KMS-11 (cell line): ENCODE data around the gene LETM1.

Experiments used
- H2AFZ ChIP-seq: fragments of 200-600 bp; sonication (generic); 2 replicates; pipeline ENCODE4 v1.6.1; 2016; ENCODE audit warnings: antibody characterized with exemption, mixed run types, low read depth
- H3K27ac ChIP-seq: fragments of 200-600 bp; sonication (generic); 2 replicates; pipeline ENCODE4 v1.6.1; 2016; ENCODE audit warnings: mild to moderate bottlenecking, mixed run types
- H3K27me3 ChIP-seq: fragments of 200-600 bp; sonication (generic); 2 replicates; pipeline ENCODE4 v1.6.1; 2017; ENCODE audit warnings: mild to moderate bottlenecking, low read depth, mixed run types, moderate library complexity; ENCODE audit not compliant: insufficient read depth
- H3K36me3 ChIP-seq: fragments of 200-600 bp; sonication (generic); 2 replicates; pipeline ENCODE4 v1.6.1; 2017; ENCODE audit warnings: mild to moderate bottlenecking, mixed run types; ENCODE audit not compliant: insufficient read depth
- H3K4me1 ChIP-seq: fragments of 200-600 bp; sonication (generic); 2 replicates; pipeline ENCODE4 v1.6.1; 2016; ENCODE audit warnings: mild to moderate bottlenecking, low read depth, mixed run types; ENCODE audit not compliant: poor library complexity, severe bottlenecking
- H3K4me2 ChIP-seq: fragments of 200-600 bp; sonication (generic); 2 replicates; pipeline ENCODE4 v1.7.0; 2016; ENCODE audit warnings: mild to moderate bottlenecking, mixed run types
- H3K4me3 ChIP-seq: fragments of 200-600 bp; sonication (generic); IDR thresholded peaks from 2 replicates; pipeline ENCODE4 v1.6.1; 2017; ENCODE audit warnings: low read depth, low read length, mixed read lengths; ENCODE audit not compliant: insufficient read depth
- H3K79me2 ChIP-seq: fragments of 200-600 bp; sonication (generic); 2 replicates; pipeline ENCODE4 v1.6.1; 2016; ENCODE audit warnings: low read depth, mixed run types; ENCODE audit not compliant: insufficient read depth
- H3K9ac ChIP-seq: fragments of 200-600 bp; sonication (generic); 2 replicates; pipeline ENCODE4 v1.6.1; 2016; ENCODE audit warnings: mild to moderate bottlenecking, mixed run types
- H4K20me1 ChIP-seq: fragments of 200-600 bp; sonication (generic); 2 replicates; pipeline ENCODE4 v1.6.1; 2016; ENCODE audit warnings: mild to moderate bottlenecking, mixed run types; ENCODE audit not compliant: insufficient read depth
- TF ChIP-seq, protein P1 (sequence below): fragments of 200-600 bp; sonication (generic); conservative IDR thresholded peaks from 2 replicates; pipeline ENCODE4 v1.6.1; 2017; ENCODE audit warnings: low read depth, mild to moderate bottlenecking, antibody characterized with exemption, low read length, moderate library complexity, mixed read lengths

Gene LETM1

DNA sequence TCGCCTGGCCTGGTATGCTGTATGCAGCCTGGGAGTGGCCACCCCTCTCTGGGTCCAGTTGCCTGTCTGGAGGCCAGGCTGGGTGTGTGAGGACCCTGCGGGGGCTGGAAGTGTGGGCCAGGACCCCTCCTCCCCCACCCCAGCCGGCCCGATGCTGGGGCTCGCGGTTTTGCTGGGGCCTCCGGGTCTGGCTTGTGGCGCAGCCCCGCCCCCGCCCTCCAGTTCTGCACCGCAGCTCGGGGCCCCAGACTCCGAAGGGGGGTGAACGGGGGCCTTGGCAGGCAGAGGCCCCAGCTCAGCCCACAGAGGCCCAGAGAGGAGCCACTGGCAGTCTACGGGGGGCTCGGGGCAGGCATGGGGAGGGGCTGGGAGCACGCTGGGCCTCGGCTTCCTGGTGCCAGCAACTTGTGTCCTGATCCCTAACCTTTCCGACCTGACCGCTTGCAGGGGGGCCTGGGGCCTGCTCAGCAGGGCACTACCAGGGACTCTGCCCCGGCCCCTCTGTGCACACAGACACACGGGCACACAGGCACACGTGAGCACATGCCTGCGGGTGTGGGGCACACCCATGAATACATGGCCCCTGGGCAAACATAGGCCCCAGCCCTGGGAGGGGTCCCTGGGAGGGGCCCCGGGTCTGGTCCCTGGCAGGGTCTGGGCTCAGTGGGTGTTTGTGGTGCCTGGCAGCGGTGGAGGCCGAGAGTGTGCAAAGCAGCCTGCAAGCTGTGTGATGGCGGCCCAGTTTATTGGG, 84.2 kb downstream of the LETM1 start:
- H3K9ac ChIP-seq = no peak overlapping the region
- H3K4me1 ChIP-seq = peaks cover 4% of the 10 kb centered on the region
- H4K20me1 ChIP-seq = no peaks in the 10 kb centered on the region
- no peak overlapping the region for H3K4me2 ChIP-seq
- no peak overlapping the region for H2AFZ ChIP-seq
- no peaks in the 10 kb centered on the region for H3K36me3 ChIP-seq
- TF ChIP-seq, protein P1, sequence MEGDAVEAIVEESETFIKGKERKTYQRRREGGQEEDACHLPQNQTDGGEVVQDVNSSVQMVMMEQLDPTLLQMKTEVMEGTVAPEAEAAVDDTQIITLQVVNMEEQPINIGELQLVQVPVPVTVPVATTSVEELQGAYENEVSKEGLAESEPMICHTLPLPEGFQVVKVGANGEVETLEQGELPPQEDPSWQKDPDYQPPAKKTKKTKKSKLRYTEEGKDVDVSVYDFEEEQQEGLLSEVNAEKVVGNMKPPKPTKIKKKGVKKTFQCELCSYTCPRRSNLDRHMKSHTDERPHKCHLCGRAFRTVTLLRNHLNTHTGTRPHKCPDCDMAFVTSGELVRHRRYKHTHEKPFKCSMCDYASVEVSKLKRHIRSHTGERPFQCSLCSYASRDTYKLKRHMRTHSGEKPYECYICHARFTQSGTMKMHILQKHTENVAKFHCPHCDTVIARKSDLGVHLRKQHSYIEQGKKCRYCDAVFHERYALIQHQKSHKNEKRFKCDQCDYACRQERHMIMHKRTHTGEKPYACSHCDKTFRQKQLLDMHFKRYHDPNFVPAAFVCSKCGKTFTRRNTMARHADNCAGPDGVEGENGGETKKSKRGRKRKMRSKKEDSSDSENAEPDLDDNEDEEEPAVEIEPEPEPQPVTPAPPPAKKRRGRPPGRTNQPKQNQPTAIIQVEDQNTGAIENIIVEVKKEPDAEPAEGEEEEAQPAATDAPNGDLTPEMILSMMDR = no peak
- H3K27ac ChIP-seq = no peak overlapping the region
- no peak overlapping the region for H3K4me3 ChIP-seq
- no peaks in the 10 kb centered on the region for H3K79me2 ChIP-seq
- no peaks in the 10 kb centered on the region for H3K27me3 ChIP-seq

DNA sequence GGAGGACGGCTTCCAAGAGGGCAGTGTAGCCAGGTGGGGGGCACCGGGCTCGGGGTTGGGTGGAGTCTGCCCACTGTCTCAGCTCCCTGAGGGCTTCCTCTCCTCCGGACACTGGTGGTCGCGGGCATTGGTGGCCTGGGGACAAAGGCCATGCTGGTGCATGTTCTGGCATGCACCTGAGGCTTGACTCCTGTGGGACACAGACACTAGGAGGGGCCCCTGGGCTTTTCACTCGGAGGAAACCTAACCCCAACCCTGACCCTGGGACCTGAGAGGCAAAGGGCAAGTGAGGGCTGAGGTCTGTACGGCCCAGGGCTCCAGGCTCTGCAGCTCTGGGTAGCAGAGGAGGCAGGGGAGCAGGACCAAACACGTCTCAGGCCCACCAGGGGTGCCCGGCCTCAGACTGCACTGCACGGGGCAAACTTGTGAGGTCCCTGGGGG, 85.1 kb downstream of the LETM1 start:
- no peak overlapping the region for H3K4me3 ChIP-seq
- H3K27ac ChIP-seq = no peak overlapping the region
- H3K79me2 ChIP-seq = no peaks in the 10 kb centered on the region
- H3K27me3 ChIP-seq = no peaks in the 10 kb centered on the region
- no peak overlapping the region for H2AFZ ChIP-seq
- H3K9ac ChIP-seq = no peak overlapping the region
- no peak overlapping the region for H3K4me2 ChIP-seq
- TF ChIP-seq, protein P1 = no peak
- peaks cover 4% of the 10 kb centered on the region for H3K4me1 ChIP-seq
- H4K20me1 ChIP-seq = no peaks in the 10 kb centered on the region
- H3K36me3 ChIP-seq = no peaks in the 10 kb centered on the region

DNA sequence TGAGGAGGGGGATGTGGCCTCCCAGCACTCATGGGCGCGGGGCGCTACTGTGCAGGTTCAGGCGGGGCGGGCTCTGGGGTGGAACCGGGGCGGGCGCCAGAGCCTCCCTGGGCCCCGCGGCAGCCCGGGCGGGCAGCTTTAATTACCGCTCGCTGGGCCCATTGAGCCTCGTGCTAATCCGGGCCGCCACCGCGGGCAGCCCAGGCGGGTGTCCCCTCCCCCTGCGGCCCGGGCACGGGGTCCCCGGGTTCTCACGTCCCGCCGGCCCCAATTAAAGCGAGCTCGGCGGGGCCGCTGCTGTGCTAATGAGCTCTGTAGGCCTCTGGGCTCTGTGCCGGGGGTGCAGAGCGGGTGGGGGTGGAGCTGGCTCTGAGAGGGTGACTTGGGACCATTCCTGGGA, 85.7 kb downstream of the LETM1 start:
- Histone ChIP-seq H3K79me2 (no peaks in the 10 kb centered on the region), H3K9ac (no peak overlapping the region), H3K27ac (no peak overlapping the region), H3K36me3 (no peaks in the 10 kb centered on the region), H4K20me1 (no peaks in the 10 kb centered on the region), H2AFZ (no peak overlapping the region), H3K27me3 (no peaks in the 10 kb centered on the region), H3K4me2 (no peak overlapping the region), H3K4me1 (peaks cover 4% of the 10 kb centered on the region), H3K4me3 (no peak overlapping the region)
- TF ChIP-seq, protein P1 = no peak

DNA sequence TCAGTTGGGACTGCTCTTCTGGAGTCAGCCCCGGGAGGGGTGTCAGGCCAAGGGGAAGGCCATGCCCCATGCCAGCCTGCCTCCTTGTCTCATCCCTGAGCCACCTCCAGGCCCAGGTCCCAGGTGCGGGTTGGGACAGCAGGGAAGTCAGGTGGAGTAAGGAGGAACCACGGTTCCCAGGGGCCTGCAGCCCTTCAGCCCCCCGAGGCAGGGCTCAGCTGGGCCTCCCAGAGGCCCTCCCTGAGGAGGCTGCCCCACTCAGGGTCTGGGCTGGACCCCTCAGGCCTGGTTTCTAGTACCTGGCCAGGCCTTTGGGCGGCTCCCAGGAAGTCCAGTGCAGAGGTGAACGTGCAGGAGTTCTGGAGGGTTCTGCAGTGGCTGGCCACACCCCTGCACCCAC, 86.3 kb downstream of the LETM1 start:
- no peaks in the 10 kb centered on the region for H3K27me3 ChIP-seq
- no peak overlapping the region for H3K27ac ChIP-seq
- H3K79me2 ChIP-seq = no peaks in the 10 kb centered on the region
- no peaks in the 10 kb centered on the region for H4K20me1 ChIP-seq
- no peak overlapping the region for H3K9ac ChIP-seq
- no peaks in the 10 kb centered on the region for H3K36me3 ChIP-seq
- H2AFZ ChIP-seq = no peak overlapping the region
- TF ChIP-seq, protein P1 = no peak
- H3K4me1 ChIP-seq = peaks cover 4% of the 10 kb centered on the region
- no peak overlapping the region for H3K4me2 ChIP-seq
- H3K4me3 ChIP-seq = no peak overlapping the region
